ENCODE data around the gene PLEKHA7. TPM values are rescaled to one million over a fixed set of nuclear protein-coding genes. Genes with fewer than 3 reads are reported as not detected.

PLEKHA7 gene
- total and polyA plus RNA-seq, 2 experiments from 2014 or later = 0.43 TPM; not detected in 1

DNA sequence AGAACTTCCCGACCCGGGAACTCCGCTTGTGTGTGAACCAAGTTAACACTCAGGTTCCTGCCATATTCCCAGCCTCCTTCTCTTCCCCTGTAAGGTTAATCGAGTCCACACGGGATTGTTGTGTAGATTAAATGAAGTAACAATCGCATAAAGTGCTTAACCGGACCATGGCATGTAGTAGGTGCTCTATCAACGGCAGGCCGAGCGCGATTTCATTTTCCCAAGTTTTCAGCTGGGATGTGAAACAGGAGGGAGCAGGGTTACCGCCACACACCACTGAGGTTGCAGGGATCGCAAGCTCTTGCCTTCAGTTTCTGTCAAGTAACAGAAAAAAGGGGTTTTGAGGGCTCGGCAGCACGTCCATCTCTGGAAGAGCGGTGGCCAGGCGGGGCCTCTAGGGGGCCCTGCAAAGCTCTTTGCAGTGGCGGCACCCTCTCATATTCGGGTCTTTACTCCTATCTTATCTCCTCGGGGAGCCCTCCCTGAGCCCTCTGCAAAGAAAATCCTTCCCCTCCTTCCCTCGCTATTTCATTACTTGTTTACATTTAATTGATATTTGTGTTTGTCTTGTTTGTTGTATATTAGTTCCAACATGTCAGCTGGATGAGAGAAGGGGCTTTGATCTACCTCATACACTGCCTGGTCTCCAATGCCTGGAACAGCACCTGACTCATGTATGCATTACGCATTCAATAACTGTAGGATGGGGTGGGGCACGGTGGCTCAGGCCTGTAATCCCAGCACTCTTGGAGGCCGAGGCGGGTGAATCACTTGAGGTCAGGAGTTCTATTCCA, 816 bp upstream of the PLEKHA7 start:
- Histone ChIP-seq H3K9ac (no peak overlapping the region), H4K20me1 (ENCODE audit: insufficient read depth) (no peaks in the 10 kb centered on the region), H3K9me3 (ENCODE audit: low read depth) (no peaks in the 10 kb centered on the region), H2AFZ (peak overlapping the region; percentile 48; the same call in 1 of the 2 replicates), H3K36me3 (ENCODE audit: low read depth) (no peaks in the 10 kb centered on the region), H3K9me2 (ENCODE audit: insufficient read depth) (no peaks in the 10 kb centered on the region), H3K79me2 (ENCODE audit: insufficient read depth) (no peaks in the 10 kb centered on the region), H3K4me3 (peak overlapping the region; percentile 55), H3K4me1 (ENCODE audit: insufficient read depth) (no peaks in the 10 kb centered on the region), H3K27ac (no peak overlapping the region), H3K4me2 (ENCODE audit: unreplicated experiment) (peak overlapping the region; percentile 41), H3F3A (ENCODE audit: insufficient read depth) (no peaks in the 10 kb centered on the region), H3K27me3 (replicated peaks; ENCODE audit: insufficient read depth) (peaks cover 29% of the 10 kb centered on the region)
- DNase-seq = peak; percentile 18
- peak; percentile 77; the same call in 1 of the 2 replicates for TF ChIP-seq EZH2phosphoT487 (IDR thresholded peaks at IDR 0.05; ENCODE audit: insufficient read depth, low read depth)
- peak; percentile 96 for TF ChIP-seq EZH2 (IDR thresholded peaks at IDR 0.05; ENCODE audit: insufficient read depth, poor library complexity, severe bottlenecking)
- in situ Hi-C loops (cut with MboI) = no loop called here
- WGBS, 2 experiments (ENCODE audit: low coverage in 1 of 2, low lambda C conversion rate in 2 of 2, missing lambda C conversion rate in 2 of 2) = 24 to 29% methylated on average over 23 to 25 of the region's 25 CpGs

DNA sequence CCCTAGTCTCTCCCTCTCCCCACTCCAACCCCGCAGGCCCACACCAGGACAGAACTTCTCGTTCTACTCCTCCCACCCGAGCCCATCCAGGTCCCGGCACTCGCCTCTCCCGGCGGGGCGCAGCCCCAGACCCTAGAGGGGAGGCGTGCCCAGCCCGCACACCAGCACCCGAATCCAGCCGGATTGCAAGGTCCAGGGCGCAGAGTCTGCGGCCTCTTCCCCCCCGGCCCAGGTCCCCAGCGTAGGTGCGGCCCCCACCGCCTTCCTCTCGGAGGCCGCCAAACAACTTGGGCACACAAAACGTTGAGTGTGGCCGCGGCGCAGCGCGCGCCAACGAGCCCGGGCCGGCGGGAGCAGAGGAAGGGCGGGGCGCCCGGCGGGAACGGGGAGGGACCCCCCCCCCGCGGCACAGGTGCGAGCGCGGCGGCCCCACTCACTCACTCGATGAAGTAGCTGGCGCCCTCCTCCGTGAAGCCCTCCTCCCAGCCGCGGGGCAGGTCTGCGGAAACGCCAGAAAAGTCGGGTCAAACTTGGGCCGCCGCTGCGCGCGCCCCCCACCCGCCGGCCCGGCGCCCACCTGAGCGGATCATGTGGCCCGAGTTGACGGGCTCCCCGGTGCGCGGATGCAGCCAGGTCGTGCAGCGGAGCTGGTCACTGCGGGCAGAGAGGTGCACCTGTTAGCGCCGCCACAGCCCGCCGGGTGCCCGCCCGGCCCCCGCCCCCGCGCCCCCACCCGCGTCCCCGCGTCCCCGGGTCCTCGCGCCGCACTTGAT, 480 bp downstream of the PLEKHA7 start:
- no peaks in the 10 kb centered on the region for H3K9me2 ChIP-seq (ENCODE audit: insufficient read depth)
- H3F3A ChIP-seq (ENCODE audit: insufficient read depth) = no peaks in the 10 kb centered on the region
- H3K9ac ChIP-seq = no peak overlapping the region
- no peaks in the 10 kb centered on the region for H4K20me1 ChIP-seq (ENCODE audit: insufficient read depth)
- WGBS, 2 experiments (ENCODE audit: low coverage in 1 of 2, low lambda C conversion rate in 2 of 2, missing lambda C conversion rate in 2 of 2) = 15% methylated on average over 41 to 45 of the region's 85 CpGs
- no peak overlapping the region for H3K27ac ChIP-seq
- no peak overlapping the region for H3K4me3 ChIP-seq
- DNase-seq = no peak
- peaks cover 29% of the 10 kb centered on the region for H3K27me3 ChIP-seq (replicated peaks; ENCODE audit: insufficient read depth)
- in situ Hi-C loops (cut with MboI) = no loop called here
- TF ChIP-seq EZH2phosphoT487 (IDR thresholded peaks at IDR 0.05; ENCODE audit: insufficient read depth, low read depth) (no peak), EZH2 (IDR thresholded peaks at IDR 0.05; ENCODE audit: insufficient read depth, poor library complexity, severe bottlenecking) (peak; percentile 82)
- no peaks in the 10 kb centered on the region for H3K79me2 ChIP-seq (ENCODE audit: insufficient read depth)
- no peaks in the 10 kb centered on the region for H3K36me3 ChIP-seq (ENCODE audit: low read depth)
- no peak overlapping the region for H3K4me2 ChIP-seq (ENCODE audit: unreplicated experiment)
- no peaks in the 10 kb centered on the region for H3K4me1 ChIP-seq (ENCODE audit: insufficient read depth)
- H3K9me3 ChIP-seq (ENCODE audit: low read depth) = no peaks in the 10 kb centered on the region
- H2AFZ ChIP-seq = no peak overlapping the region

- H2AFZ ChIP-seq = no peak overlapping the region
- H3K27ac ChIP-seq = no peak overlapping the region
- peaks cover 29% of the 10 kb centered on the region for H3K27me3 ChIP-seq (replicated peaks; ENCODE audit: insufficient read depth)
- H3K9me2 ChIP-seq (ENCODE audit: insufficient read depth) = no peaks in the 10 kb centered on the region
- no peak overlapping the region for H3K9ac ChIP-seq
- no peaks in the 10 kb centered on the region for H3K79me2 ChIP-seq (ENCODE audit: insufficient read depth)
- H3K4me1 ChIP-seq (ENCODE audit: insufficient read depth) = no peaks in the 10 kb centered on the region
- no peaks in the 10 kb centered on the region for H3K36me3 ChIP-seq (ENCODE audit: low read depth)
- in situ Hi-C loops (cut with MboI) = no loop called here
- TF ChIP-seq EZH2 (IDR thresholded peaks at IDR 0.05; ENCODE audit: insufficient read depth, poor library complexity, severe bottlenecking) (no peak), EZH2phosphoT487 (IDR thresholded peaks at IDR 0.05; ENCODE audit: insufficient read depth, low read depth) (no peak)
- H3F3A ChIP-seq (ENCODE audit: insufficient read depth) = no peaks in the 10 kb centered on the region
- no peak overlapping the region for H3K4me3 ChIP-seq
- H3K4me2 ChIP-seq (ENCODE audit: unreplicated experiment) = no peak overlapping the region
- no peaks in the 10 kb centered on the region for H3K9me3 ChIP-seq (ENCODE audit: low read depth)
- WGBS, 2 experiments (ENCODE audit: low coverage in 1 of 2, low lambda C conversion rate in 2 of 2, missing lambda C conversion rate in 2 of 2) = 77 to 86% methylated on average over 32 to 38 of the region's 38 CpGs
- peak; percentile 21 for DNase-seq
- H4K20me1 ChIP-seq (ENCODE audit: insufficient read depth) = no peaks in the 10 kb centered on the region
Observed at GRCh38 chr11:17012712-17013547, 1.3 kb downstream of the PLEKHA7 start.

DNA sequence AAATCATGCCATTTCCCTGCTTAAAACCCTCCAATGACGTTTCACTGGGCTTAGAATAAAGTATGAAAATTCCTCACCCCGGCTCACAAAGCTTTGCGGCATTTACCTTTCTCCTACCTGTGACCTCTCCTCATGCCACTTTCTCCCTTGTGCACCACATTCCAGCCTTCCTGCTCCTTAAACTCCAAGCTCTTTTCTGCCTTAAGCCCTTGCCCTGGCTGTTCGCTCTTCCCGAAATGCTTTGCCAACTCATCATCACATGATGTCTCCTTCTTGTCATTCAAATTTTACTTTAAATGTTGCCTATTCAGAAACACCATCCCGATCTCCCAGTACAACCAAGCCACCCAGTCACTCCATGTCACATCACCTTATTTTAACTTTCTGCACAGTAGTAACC, 2.0 kb downstream of the PLEKHA7 start:
- DNase-seq = no peak
- Histone ChIP-seq H2AFZ (no peak overlapping the region), H3K4me2 (ENCODE audit: unreplicated experiment) (no peak overlapping the region), H3K9ac (no peak overlapping the region), H4K20me1 (ENCODE audit: insufficient read depth) (no peaks in the 10 kb centered on the region), H3K79me2 (ENCODE audit: insufficient read depth) (no peaks in the 10 kb centered on the region), H3K27ac (no peak overlapping the region), H3K9me2 (ENCODE audit: insufficient read depth) (no peaks in the 10 kb centered on the region), H3K27me3 (replicated peaks; ENCODE audit: insufficient read depth) (peaks cover 29% of the 10 kb centered on the region), H3K4me3 (no peak overlapping the region), H3F3A (ENCODE audit: insufficient read depth) (no peaks in the 10 kb centered on the region), H3K36me3 (ENCODE audit: low read depth) (no peaks in the 10 kb centered on the region), H3K4me1 (ENCODE audit: insufficient read depth) (no peaks in the 10 kb centered on the region), H3K9me3 (ENCODE audit: low read depth) (no peaks in the 10 kb centered on the region)
- 81 to 86% methylated on average over 6 of the region's 6 CpGs for WGBS, 2 experiments (ENCODE audit: low coverage in 1 of 2, low lambda C conversion rate in 2 of 2, missing lambda C conversion rate in 2 of 2)
- TF ChIP-seq EZH2phosphoT487 (IDR thresholded peaks at IDR 0.05; ENCODE audit: insufficient read depth, low read depth) (no peak), EZH2 (IDR thresholded peaks at IDR 0.05; ENCODE audit: insufficient read depth, poor library complexity, severe bottlenecking) (no peak)
- in situ Hi-C loops (cut with MboI) = no loop called here
